Fibroblast of mammary gland (primary cell): ENCODE results near the gene HAGH.

Experiments used
- DNase-seq: peaks from one replicate; pipeline ENCODE4 v3.0.0-alpha.2; 2010; ENCODE audit warnings: low read depth
- H3K4me3 ChIP-seq: 2 replicates; pipeline ENCODE4 v1.5.1; 2011; ENCODE audit warnings: low read depth, mild to moderate bottlenecking, low read length, moderate library complexity; ENCODE audit not compliant: control insufficient read depth
- CTCF ChIP-seq: conservative IDR thresholded peaks from 2 replicates; pipeline ENCODE4 v1.5.1; 2011; ENCODE audit warnings: low read depth, low read length, inconsistent platforms; ENCODE audit not compliant: control insufficient read depth, insufficient read depth

HAGH gene

GRCh38 chr16:1770328-1771187 is 56.1 kb downstream of the HAGH start:
- H3K4me3 ChIP-seq, result peak overlapping the region; percentile 69
- peak; percentile 75 for DNase-seq
- no peak for TF ChIP-seq CTCF

GRCh38 chr16:1769402-1770300 is 57.0 kb downstream of the HAGH start:
- no peak for DNase-seq
- TF ChIP-seq CTCF, result no peak
- peak overlapping the region; percentile 69 for H3K4me3 ChIP-seq

- no peak for DNase-seq
- no peak overlapping the region for H3K4me3 ChIP-seq
- no peak for TF ChIP-seq CTCF
These were observed 57.7 kb downstream of the HAGH start for GRCh38 chr16:1768767-1769401.

- no peak for TF ChIP-seq CTCF
- no peak for DNase-seq
- H3K4me3 ChIP-seq, result no peak overlapping the region
These were observed 58.4 kb downstream of the HAGH start for GRCh38 chr16:1768061-1768766.

GRCh38 chr16:1767116-1767994 is 59.3 kb downstream of the HAGH start:
- DNase-seq, result no peak
- TF ChIP-seq CTCF, result no peak
- no peak overlapping the region for H3K4me3 ChIP-seq
